ENCODE measurements around the gene EVPLL. TPM values are rescaled to one million over a fixed set of nuclear protein-coding genes. Genes with fewer than 3 reads are reported as not detected.
"Not testable (repeated sequence)": the region's sequence is repeated elsewhere in the genome, so short reads cannot be mapped to it uniquely, and the experiment has no call there.

EVPLL gene
- total and polyA plus RNA-seq, 2 donors (not counting 1 experiment from before 2014, with no cell fraction given) = not detected

DNA sequence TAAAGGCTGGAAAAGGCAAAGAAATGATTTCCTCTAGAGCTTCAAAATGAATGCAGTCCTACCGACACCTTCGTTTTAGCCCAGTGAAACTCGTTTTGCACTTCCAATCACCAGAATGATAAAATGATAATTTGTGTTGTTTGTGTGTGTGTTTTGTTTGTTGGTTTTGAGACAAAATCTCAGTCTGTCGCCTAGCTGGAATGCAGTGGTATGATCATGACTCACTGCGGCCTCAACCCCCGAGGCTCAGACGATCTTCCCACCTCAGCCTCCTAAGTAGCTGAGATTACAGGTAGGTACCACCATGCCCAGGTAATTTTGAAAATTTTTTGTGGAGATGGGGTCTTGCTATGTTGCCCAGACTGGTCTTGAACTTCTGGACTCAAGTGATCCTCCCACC is 3.4 kb upstream of the EVPLL start:
- no peak overlapping the region for H3K27ac ChIP-seq (ENCODE audit: low read length in 2 of 2)
- no peak overlapping the region for H2AFZ ChIP-seq (ENCODE audit: insufficient read depth, low read depth, low read length, poor library complexity, severe bottlenecking)
- ATAC-seq (ENCODE audit: low read depth) = no peak
- no peak overlapping the region for H3K4me2 ChIP-seq (replicated peaks; ENCODE audit: low read depth, low read length, poor library complexity, severe bottlenecking)
- Mint-ChIP-seq H3K4me3 (no peak overlapping the region), H3K27me3 (peaks cover 8% of the 10 kb centered on the region), H3K27ac (no peak overlapping the region), H3K9me3 (ENCODE audit: insufficient read depth) (no peaks in the 10 kb centered on the region), H3K4me1 (peaks cover 7% of the 10 kb centered on the region)
- H3K36me3 ChIP-seq (replicated peaks in 1 of 2; ENCODE audit: control extremely low read depth in 1 of 2, control insufficient read depth in 1 of 2, extremely low read depth in 1 of 2, insufficient read depth in 2 of 2, low read length in 1 of 2) = no peaks in the 10 kb centered on the region
- H3K4me1 ChIP-seq (ENCODE audit: control insufficient read depth in 2 of 2, insufficient read depth in 2 of 2, low read length in 2 of 2) = peaks cover 7 to 13% of the 10 kb centered on the region in 2 donors
- H3K9ac ChIP-seq (ENCODE audit: low read length) = no peak overlapping the region
- WGBS (ENCODE audit: insufficient coverage) = no CpG with 5 or more reads among the region's 7 CpGs
- H3K4me3 ChIP-seq (ENCODE audit: control extremely low read depth in 1 of 5, extremely low read depth in 1 of 5, insufficient read depth in 1 of 5, low read depth in 2 of 5, low read length in 4 of 5) = no peak overlapping the region
- CTCF ChIA-PET = no interaction called here
- POLR2A ChIA-PET = no interaction called here
- peaks cover 0 to 6% (median 2%) of the 10 kb centered on the region in 4 experiments for H3K27me3 ChIP-seq (replicated peaks in 1 of 4; ENCODE audit: control extremely low read depth in 1 of 4, control insufficient read depth in 3 of 4, insufficient read depth in 4 of 4, low read length in 3 of 4)
- intact Hi-C loops (cut with micrococcal nuclease) = no loop called here
- DNase-seq = no peak
- TF ChIP-seq, protein P1, sequence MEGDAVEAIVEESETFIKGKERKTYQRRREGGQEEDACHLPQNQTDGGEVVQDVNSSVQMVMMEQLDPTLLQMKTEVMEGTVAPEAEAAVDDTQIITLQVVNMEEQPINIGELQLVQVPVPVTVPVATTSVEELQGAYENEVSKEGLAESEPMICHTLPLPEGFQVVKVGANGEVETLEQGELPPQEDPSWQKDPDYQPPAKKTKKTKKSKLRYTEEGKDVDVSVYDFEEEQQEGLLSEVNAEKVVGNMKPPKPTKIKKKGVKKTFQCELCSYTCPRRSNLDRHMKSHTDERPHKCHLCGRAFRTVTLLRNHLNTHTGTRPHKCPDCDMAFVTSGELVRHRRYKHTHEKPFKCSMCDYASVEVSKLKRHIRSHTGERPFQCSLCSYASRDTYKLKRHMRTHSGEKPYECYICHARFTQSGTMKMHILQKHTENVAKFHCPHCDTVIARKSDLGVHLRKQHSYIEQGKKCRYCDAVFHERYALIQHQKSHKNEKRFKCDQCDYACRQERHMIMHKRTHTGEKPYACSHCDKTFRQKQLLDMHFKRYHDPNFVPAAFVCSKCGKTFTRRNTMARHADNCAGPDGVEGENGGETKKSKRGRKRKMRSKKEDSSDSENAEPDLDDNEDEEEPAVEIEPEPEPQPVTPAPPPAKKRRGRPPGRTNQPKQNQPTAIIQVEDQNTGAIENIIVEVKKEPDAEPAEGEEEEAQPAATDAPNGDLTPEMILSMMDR (IDR thresholded peaks at IDR 0.05) = no peak
- no peak for TF ChIP-seq EZH2 (IDR thresholded peaks at IDR 0.05; ENCODE audit: borderline replicate concordance, insufficient read depth, low read depth, low read length, poor library complexity, severe bottlenecking)
- no peaks in the 10 kb centered on the region for H3K79me2 ChIP-seq (ENCODE audit: control insufficient read depth, insufficient read depth, low read length)
- no peaks in the 10 kb centered on the region for H4K20me1 ChIP-seq (ENCODE audit: control insufficient read depth, insufficient read depth, low read length, poor library complexity, severe bottlenecking)
- peaks cover 0 to 4% (median 4%) of the 10 kb centered on the region in 3 donors for H3K9me3 ChIP-seq (ENCODE audit: control extremely low read depth in 1 of 3, control insufficient read depth in 2 of 3, insufficient read depth in 1 of 3, low read length in 2 of 3)

DNA sequence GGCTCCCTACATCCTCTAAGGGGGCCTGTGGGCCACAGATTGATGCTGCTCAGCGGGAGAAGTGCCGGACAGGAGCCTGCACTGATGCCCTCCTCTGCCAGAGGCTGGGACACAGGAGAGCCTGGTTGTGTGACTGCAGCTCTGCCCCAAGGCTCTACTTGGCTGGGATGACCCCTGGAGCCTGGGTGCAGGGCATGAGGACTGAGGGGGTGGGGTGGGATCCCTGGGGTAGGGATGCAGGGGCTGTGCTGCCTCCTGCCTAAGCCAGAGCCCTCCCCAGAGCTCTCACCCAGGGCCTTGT is 577 bp downstream of the EVPLL start:
- TF ChIP-seq EZH2 (IDR thresholded peaks at IDR 0.05; ENCODE audit: borderline replicate concordance, insufficient read depth, low read depth, low read length, poor library complexity, severe bottlenecking) = no peak
- TF ChIP-seq, protein P1 (IDR thresholded peaks at IDR 0.05) = no peak
- Histone ChIP-seq H3K4me1 (ENCODE audit: control insufficient read depth in 2 of 2, insufficient read depth in 2 of 2, low read length in 2 of 2) (peaks cover 7 to 18% of the 10 kb centered on the region in 2 donors), H3K4me2 (replicated peaks; ENCODE audit: low read depth, low read length, poor library complexity, severe bottlenecking) (no peak overlapping the region), H3K9me3 (ENCODE audit: control extremely low read depth in 1 of 3, control insufficient read depth in 2 of 3, insufficient read depth in 1 of 3, low read length in 2 of 3) (peaks cover 0 to 7% (median 4%) of the 10 kb centered on the region in 3 donors), H2AFZ (ENCODE audit: insufficient read depth, low read depth, low read length, poor library complexity, severe bottlenecking) (no peak overlapping the region), H3K9ac (ENCODE audit: low read length) (no peak overlapping the region), H3K79me2 (ENCODE audit: control insufficient read depth, insufficient read depth, low read length) (no peaks in the 10 kb centered on the region), H3K27me3 (replicated peaks in 1 of 4; ENCODE audit: control extremely low read depth in 1 of 4, control insufficient read depth in 3 of 4, insufficient read depth in 4 of 4, low read length in 3 of 4) (peaks cover 0 to 27% (median 5%) of the 10 kb centered on the region in 4 experiments), H3K27ac (ENCODE audit: low read length in 2 of 2) (no peak overlapping the region), H3K4me3 (ENCODE audit: control extremely low read depth in 1 of 5, extremely low read depth in 1 of 5, insufficient read depth in 1 of 5, low read depth in 2 of 5, low read length in 4 of 5) (no peak overlapping the region), H3K36me3 (replicated peaks in 1 of 2; ENCODE audit: control extremely low read depth in 1 of 2, control insufficient read depth in 1 of 2, extremely low read depth in 1 of 2, insufficient read depth in 2 of 2, low read length in 1 of 2) (no peaks in the 10 kb centered on the region), H4K20me1 (ENCODE audit: control insufficient read depth, insufficient read depth, low read length, poor library complexity, severe bottlenecking) (no peaks in the 10 kb centered on the region)
- Mint-ChIP-seq H3K4me1 (peaks cover 9% of the 10 kb centered on the region), H3K27me3 (peaks cover 10% of the 10 kb centered on the region), H3K9me3 (ENCODE audit: insufficient read depth) (no peaks in the 10 kb centered on the region), H3K4me3 (no peak overlapping the region), H3K27ac (no peak overlapping the region)
- ChIA-PET POLR2A (no interaction called here), CTCF (no interaction called here)
- ATAC-seq (ENCODE audit: low read depth) = no peak
- intact Hi-C loops (cut with micrococcal nuclease) = no loop called here
- no peak for DNase-seq
- WGBS (ENCODE audit: insufficient coverage) = 100% methylated on average over 2 of the region's 2 CpGs

DNA sequence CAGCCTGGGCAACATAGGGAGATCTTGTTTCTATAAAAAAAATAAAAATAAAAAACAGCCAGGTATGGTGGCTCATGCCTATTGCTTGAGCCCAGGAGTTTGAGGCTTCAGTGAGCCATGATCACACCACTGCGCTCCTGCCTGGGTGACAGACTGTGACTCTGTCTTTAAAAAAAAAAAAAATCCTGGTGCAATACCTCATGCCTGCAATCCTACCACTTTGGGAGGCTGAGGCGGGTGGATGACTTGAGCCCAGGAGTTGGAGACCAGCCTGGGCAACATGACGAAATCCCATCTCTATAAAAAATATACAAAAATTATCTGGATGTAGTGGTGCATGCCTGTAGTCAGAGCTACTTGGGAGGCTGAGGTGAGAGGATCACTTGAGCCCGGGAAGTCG is 1.0 kb downstream of the EVPLL start:
- ATAC-seq (ENCODE audit: low read depth); H4K20me1 ChIP-seq (ENCODE audit: control insufficient read depth, insufficient read depth, low read length, poor library complexity, severe bottlenecking); H3K36me3 ChIP-seq (replicated peaks in 1 of 2; ENCODE audit: control extremely low read depth in 1 of 2, control insufficient read depth in 1 of 2, extremely low read depth in 1 of 2, insufficient read depth in 2 of 2, low read length in 1 of 2); H3K79me2 ChIP-seq (ENCODE audit: control insufficient read depth, insufficient read depth, low read length); H3K4me3 ChIP-seq (ENCODE audit: control extremely low read depth in 1 of 5, extremely low read depth in 1 of 5, insufficient read depth in 1 of 5, low read depth in 2 of 5, low read length in 4 of 5); H3K4me3 Mint-ChIP-seq; H2AFZ ChIP-seq (ENCODE audit: insufficient read depth, low read depth, low read length, poor library complexity, severe bottlenecking); H3K27ac Mint-ChIP-seq; H3K4me1 Mint-ChIP-seq; H3K9me3 Mint-ChIP-seq (ENCODE audit: insufficient read depth); intact Hi-C loops (cut with micrococcal nuclease); POLR2A ChIA-PET; H3K27ac ChIP-seq (ENCODE audit: low read length in 2 of 2); H3K9ac ChIP-seq (ENCODE audit: low read length); H3K9me3 ChIP-seq (ENCODE audit: control extremely low read depth in 1 of 3, control insufficient read depth in 2 of 3, insufficient read depth in 1 of 3, low read length in 2 of 3); H3K4me2 ChIP-seq (replicated peaks; ENCODE audit: low read depth, low read length, poor library complexity, severe bottlenecking); DNase-seq: not testable (repeated sequence)
- Histone ChIP-seq H3K4me1 (ENCODE audit: control insufficient read depth in 2 of 2, insufficient read depth in 2 of 2, low read length in 2 of 2) (peaks cover 7 to 18% of the 10 kb centered on the region in 2 donors), H3K27me3 (replicated peaks in 1 of 4; ENCODE audit: control extremely low read depth in 1 of 4, control insufficient read depth in 3 of 4, insufficient read depth in 4 of 4, low read length in 3 of 4) (peaks cover 0 to 27% (median 5%) of the 10 kb centered on the region in 4 experiments)
- WGBS (ENCODE audit: insufficient coverage) = 100% methylated on average over 1 of the region's 5 CpGs
- H3K27me3 Mint-ChIP-seq = peaks cover 10% of the 10 kb centered on the region
- CTCF ChIA-PET = interaction anchor here (0.5 kb wide), 1 partner anchor 156 kb away, joined by 3 read pairs; no protein-coding TSS in a partner anchor

All from B cell (primary cell).